Stimulated activated CD4-positive, alpha-beta T cell treated with anti-CD3 and anti-CD28 coated beads, Interleukin-2, amount 100 ng/mL, for 48 hours (primary cell): ENCODE results near the gene ZNF841.
A peak's percentile ranks its signal among the peaks of the same experiment; 100 is the strongest.
"Not testable (repeated sequence)": the region's sequence is repeated elsewhere in the genome, so short reads cannot be mapped to it uniquely, and the experiment has no call there.

ENCODE experiments used
- DNase-seq, 2 donors: peaks; one replicate each; pipeline ENCODE4 v3.0.0-alpha.2; 2020

Gene ZNF841

GRCh38 chr19:52095172-52096014, at the start of gene ZNF841:
ZNF841 (minus strand) TSS chr19:52095765; CDS start chr19:52084801, 10,964 bp downstream.
- DNase-seq = peak; percentile 80 to 84

- no peak for DNase-seq
Observed at GRCh38 chr19:52142001-52142595, 46.5 kb upstream of the ZNF841 start.

DNA sequence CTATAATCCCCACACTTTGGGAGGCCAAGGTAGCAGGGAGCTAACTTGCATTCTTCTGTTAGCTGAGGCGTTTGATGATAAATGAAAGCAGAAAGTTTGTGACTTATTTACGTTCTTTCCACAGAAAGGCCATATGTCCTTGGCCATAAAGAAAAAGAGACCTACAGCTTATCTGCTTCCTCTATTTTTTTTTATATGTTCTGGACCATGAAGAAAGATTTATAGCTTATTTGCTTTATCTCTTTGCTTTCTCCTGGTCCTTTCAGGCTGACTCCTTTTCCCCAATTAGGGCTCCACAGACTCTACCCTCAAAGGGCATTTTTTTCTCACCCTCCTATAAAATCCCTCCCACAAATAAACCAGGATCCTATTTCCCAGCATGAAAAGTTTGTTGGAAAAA, 45.6 kb upstream of the ZNF841 start:
- DNase-seq = no peak

DNA sequence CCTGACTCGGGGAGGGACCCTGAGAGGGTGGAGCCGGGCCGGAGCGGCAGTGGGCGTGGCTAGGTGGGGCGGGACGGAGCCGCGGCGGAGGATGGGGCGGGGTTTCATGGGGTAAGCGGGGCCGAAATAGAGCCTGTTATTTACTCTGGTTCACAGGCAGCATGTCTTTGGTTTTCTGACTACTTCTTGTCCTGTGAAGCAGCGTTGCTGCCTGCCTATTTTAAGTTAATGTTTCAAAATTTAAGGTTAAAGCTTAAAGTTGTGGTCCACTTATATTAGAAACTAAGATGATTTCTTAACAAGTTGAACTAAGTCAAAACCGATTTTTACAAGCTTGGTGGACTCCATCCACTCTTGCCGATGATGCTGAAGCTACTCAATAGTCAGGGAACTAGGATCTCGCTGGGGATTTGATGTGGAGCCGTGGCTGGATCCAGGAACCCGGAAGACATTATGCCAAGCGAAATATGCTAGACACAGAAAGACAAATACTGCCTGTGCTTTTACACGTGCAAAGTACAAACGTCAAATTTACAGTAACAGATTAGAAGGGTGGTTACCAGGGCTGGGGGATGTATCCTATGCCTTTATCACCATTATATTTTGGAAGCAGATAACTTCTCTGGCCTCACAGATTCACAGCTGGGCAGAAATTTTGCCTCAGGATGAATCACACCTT, 44.6 kb upstream of the ZNF841 start:
- DNase-seq = peak; percentile 97 to 98

DNA sequence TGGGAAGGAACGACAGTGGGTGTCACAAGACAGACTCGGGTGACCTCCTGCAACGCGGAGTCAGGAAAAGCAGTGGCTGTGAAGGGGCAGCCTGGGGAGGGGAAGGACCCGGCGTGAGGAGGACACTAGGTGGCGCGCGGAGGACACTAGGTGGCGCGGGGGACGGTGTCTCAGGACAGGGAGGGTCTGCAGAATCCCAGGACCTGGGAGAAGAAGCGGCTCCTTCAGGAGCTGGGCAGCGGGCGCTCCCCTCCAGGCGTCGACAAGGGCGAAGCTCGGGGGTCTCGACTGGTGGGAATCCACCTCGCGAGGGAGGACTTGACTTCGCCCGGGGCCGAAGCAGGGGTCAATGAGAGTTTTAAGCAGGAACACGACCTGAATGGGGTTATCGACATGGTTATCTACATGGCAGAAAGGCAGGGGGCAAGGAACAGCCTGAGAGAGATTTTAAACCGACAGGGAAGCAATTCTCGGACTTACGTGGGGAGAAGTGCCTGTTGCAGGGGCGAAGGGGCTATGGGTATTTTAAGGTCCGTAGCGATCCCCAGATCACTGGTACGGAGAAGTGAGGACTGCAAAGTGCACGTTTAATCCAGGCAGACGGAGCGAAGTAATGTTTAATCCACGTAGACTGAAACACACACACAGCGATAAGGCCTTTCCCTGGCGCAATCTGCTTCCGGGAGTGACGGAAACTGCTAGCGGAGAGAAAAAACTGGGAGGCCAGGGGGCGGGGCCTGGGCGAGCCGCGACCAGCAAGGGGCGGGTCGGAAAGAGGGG, 43.9 kb upstream of the ZNF841 start, which contains the start of gene ZNF616:
Gene ZNF616, minus strand, starts transcription at position 687 of the 780 bp plus-strand sequence. CDS start 9,426 bp downstream, outside the sequence.
- peak; percentile 59 to 72 for DNase-seq

DNA sequence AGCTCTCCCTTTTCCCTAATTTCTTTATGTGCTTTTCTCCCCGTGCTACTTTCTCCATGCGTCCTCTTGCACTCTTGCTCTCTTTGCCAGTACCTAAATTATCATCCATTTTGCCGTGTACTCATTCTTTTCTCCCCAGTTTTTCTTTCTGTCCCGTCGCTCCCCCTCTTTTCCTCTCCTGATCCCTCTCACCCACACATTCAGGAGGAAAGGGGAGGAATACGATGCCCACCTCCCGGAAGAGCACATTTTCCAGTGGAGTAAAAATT, 43.4 kb upstream of the ZNF841 start:
- DNase-seq = no peak

DNA sequence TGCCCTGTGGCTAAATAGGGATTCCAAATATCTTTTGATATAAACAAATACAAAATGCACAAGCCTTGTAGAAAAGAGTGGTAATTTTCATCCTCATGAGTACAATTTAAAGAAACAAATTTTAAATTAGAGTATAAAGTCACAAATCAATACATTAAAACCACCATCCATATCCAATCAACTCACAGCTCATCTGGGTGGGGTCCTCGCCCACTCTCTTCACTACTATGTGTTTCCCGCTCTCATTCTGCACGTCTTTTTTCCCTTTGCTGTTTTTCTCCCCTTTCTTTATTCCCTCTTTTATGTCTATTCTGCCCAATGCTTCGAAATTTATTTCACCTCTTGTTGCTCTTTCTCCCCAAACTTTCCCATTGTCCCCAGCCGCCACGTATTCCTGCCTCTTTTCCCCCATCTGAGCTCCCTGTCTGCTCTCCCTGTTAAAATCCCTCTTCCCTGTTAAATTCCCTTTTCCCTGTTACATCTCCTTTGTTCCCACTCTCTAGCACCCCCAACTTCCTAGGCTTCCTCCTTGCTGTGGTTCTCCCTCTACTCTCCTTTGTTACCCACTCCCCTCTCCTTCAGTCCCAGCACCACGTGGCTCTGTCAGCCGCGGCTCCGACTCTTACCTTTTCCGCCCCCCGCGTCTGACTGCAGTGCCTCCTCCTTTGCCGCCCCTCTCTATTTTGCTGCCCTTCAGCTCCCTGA, 42.9 kb upstream of the ZNF841 start:
- DNase-seq = peak; percentile 18 to 19

DNA sequence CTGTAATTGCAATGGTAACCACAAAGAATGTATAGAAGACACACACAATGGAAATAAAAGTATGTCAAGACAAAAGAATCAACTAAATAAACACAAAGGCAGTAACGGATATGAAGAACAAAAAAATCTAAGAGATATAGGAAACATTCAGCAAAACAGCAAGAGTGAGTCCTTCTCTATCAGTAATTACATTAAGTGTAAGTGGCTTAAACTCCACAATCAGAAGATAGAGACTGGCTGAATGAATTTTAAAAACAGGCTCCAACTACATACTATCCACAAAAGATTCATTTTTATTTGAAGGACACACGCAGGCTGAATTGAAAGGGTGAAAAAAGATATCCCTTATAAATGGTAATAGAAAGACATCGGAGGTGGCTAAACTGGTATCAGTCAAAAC, 24.7 kb upstream of the ZNF841 start:
- DNase-seq = no peak

GRCh38 chr19:52115526-52116053, 20.0 kb upstream of the ZNF841 start:
- DNase-seq = no peak

DNA sequence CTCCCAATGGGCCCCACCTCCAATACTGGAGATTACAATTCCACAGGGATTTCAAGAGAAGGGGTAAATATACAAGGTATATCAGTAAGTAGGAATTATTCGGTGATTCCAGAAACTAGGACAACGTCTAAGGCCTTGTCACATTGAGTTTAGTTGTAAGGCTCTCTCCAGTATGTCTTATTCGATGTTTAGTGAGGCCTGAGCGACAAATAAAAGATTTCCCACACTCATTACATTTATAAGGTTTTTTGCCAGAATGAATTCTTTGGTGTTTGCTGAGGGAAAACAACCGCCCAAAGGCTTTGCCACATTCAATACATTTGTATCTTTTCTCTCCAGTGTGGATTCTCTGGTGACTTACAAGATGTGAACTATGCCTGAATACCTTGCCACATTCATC, 19.1 kb upstream of the ZNF841 start:
- DNase-seq = no peak

- DNase-seq = no peak
Observed at GRCh38 chr19:52112624-52113023, 17.1 kb upstream of the ZNF841 start.

DNA sequence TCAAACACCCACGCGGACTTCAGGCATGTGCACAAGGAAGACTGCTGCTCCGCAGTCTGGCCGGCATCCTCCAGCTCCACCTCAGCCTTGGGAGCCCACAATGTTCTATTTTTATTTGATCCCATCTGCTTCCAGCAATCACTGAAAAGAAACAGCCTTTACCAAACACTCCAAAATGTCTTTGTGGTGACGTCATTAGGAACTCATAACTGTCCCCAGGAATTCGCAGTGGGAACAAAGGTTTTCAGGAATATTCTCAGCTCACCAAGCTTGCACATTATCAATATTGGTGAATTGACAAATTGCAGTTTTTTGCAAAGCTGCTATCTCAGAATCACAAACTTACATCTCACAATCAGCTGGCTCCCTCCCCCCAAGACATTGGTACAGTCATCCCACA, 15.2 kb upstream of the ZNF841 start:
- DNase-seq = no peak

- no peak for DNase-seq
Observed at GRCh38 chr19:52102782-52103181, 7.2 kb upstream of the ZNF841 start.

GRCh38 chr19:52101866-52102562, 6.4 kb upstream of the ZNF841 start:
- DNase-seq = no peak

DNA sequence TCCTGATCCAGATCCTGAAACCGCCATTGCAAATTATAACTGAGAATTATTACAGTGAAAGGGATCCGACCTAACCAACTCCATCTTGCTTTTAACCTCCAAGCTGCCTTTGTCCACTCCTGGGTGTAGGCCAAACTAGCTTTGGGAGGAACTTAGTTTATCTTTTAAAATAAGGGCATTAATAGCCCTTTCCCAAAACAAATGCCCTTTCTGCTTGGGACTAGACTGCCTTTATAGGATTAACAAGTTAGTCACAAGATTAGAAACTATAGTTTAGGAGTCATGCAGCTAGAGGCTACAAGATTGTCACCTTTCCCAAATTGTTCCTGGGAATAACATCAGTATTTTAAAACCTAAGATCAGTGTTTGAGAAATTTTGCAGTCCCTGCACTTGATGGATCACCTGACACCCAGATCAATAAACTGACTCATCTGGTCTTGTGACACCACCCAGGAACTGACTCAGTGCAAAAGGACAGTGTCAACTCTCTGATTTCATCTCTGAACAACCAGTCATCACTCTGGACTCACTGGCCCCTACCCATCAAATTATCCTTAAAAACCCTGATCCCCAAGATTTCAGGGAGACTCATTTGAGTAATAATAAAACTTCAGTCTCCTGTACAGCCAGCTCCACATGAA, 4.1 kb upstream of the ZNF841 start:
- no peak for DNase-seq

DNA sequence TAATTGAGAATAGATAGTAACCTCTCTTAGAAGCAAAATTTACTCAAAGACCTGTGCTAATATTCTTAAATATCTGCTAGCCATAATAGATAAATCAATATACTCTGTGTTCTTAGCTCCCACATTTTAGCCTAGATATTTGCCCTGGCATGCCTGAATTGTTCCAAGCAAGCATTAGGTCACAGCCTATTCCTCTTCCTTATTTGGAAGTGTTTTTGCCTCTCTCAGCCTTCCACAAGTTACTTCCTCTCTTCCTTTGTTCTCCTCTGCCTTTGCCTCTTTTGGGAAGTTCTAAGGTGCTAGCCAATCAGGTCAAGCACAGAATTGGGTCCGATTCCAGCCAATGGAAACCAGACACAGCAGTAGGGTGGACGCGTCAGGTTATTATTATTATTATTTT, 851 bp upstream of the ZNF841 start:
- DNase-seq = not testable (repeated sequence)

DNA sequence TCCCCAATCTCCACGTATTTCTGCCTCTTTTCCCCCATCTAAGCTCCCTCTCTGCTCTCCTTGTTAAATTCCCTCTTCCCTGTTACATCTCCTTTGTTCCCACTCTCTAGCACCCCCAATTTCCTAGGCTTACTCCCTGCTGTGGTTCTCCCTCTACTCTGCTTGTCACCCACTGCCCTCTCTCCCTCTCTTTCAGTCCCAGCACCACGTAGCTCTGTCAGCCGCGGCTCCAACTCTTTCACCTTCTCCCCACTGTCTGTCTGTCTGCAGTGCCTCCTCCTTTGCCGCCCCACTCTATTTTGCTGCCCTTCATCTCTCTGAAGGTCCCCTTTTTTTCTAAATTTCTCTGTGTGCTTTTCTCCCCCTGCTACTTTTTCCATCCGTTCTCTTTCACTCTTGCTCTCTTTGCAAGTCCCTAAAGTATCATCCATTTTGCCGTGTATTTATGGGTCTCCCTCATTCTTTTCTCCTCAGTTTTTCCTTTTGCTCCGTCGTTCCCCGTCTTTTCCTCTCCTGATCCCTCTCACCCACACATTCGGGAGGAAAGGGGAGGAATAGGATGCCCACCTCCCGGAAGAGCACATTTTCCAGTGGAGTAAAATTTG, 937 bp downstream of the ZNF841 start:
- no peak for DNase-seq

DNA sequence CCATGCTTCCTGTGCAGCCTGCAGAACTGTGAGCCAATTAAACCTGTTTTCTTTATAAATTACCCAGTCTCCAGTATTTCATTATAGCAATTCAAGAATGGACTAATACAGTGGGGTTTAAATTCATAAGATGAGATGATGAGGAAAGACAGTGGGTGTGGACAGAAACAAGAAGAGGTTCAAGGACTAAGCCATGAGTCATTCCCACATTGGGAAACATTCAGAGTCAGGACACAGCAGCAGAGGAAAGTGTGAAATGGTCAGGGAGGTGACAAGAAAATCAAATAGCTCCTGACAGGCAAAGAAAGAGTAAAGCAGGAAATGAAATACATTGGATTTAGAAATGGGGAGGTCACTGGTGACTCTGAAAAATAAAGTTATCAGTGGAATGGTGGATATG, 9.1 kb downstream of the ZNF841 start:
- no peak for DNase-seq

DNA sequence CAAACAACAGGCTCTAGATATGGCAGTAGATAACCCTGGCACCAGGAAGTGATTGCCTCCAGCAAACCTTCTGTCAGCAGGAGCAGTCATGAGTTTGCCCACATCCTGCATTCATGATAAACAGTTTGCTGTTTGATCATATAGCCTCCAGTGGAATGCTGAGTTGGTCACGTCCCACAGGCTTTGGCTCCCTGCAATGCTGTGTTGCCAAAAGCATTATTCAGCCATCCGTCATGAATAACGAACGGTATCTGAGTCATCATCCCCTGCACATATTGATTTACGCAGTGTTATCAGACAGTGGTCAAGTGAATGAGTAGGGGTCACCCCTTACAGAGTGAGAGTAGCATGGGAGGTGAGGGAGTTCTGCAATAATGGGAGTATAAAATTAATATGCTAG, 25.1 kb downstream of the ZNF841 start:
- no peak for DNase-seq

GRCh38 chr19:52069653-52070052, 25.9 kb downstream of the ZNF841 start:
- no peak for DNase-seq
